Naive B cell (primary cell): ENCODE data around the gene C2orf92. TPM values are rescaled to one million over a fixed set of nuclear protein-coding genes. Genes with fewer than 3 reads are reported as not detected.

Experiments used
- ATAC-seq, 2 donors: fragments of 150-1000 bp; cut with Tn5 transposase; 2 replicates each; pipeline ENCODE4 v1.10.0; 2021; ENCODE audit warnings: low read depth in 2 of 2, mild to moderate bottlenecking in 2 of 2, moderate library complexity in 2 of 2
- DNase-seq: peaks from one replicate; pipeline ENCODE4 v3.0.0; 2022
- H3K27ac Mint-ChIP-seq, 6 donors: one replicate each; pipeline ENCODE4 v1.8.0; 2020 to 2022; ENCODE audit warnings: mild to moderate bottlenecking in 6 of 6, mixed read lengths in 6 of 6, moderate library complexity in 5 of 6, inconsistent platforms in 2 of 6
- H3K27me3 Mint-ChIP-seq, 3 donors: one replicate each; pipeline ENCODE4 v1.8.0; 2021 to 2022; ENCODE audit warnings: mixed read lengths in 3 of 3, mild to moderate bottlenecking in 1 of 3
- H3K36me3 Mint-ChIP-seq, 2 donors: one replicate each; pipeline ENCODE4 v1.8.0; 2020 to 2022; ENCODE audit warnings: mixed read lengths in 2 of 2, inconsistent platforms in 1 of 2, mild to moderate bottlenecking in 1 of 2
- H3K4me1 Mint-ChIP-seq, 3 donors: one replicate each; pipeline ENCODE4 v1.8.0; 2020 to 2022; ENCODE audit warnings: mixed read lengths in 3 of 3, inconsistent platforms in 1 of 3, mild to moderate bottlenecking in 1 of 3, moderate library complexity in 1 of 3
- H3K4me3 Mint-ChIP-seq, 8 donors: one replicate each; pipeline ENCODE4 v1.8.0; 2020 to 2022; ENCODE audit warnings: mild to moderate bottlenecking in 8 of 8, mixed read lengths in 8 of 8, moderate library complexity in 8 of 8, inconsistent platforms in 2 of 8
- H3K9me3 Mint-ChIP-seq, 7 donors: one replicate each; pipeline ENCODE4 v1.8.0; 2020 to 2022; ENCODE audit warnings: mixed read lengths in 7 of 7, mild to moderate bottlenecking in 5 of 7, inconsistent platforms in 2 of 7, moderate library complexity in 1 of 7
- polyA plus RNA-seq, 6 donors: library from polyadenylated mRNA; unstranded; fragments of 300-500 nt; fragmentation: Illumina TruSeq; gene quantifications; one replicate each; pipeline ENCODE4 v1.2.3, GENCODE V29; 2021; ENCODE audit warnings: low read depth in 6 of 6

C2orf92 gene
- polyA plus RNA-seq, 6 donors from 2014 or later, result 0.60 to 2.5 (median 1.3) TPM; not detected in 3

- ATAC-seq (no peak), DNase-seq (no peak)
- Mint-ChIP-seq H3K4me1 (peaks cover 43 to 62% (median 51%) of the 10 kb centered on the region in 3 donors), H3K4me3 (peak overlapping the region in 3 of 8 donors; percentile 2 to 80 (median 2)), H3K27me3 (no peaks in the 10 kb centered on the region), H3K9me3 (no peaks in the 10 kb centered on the region), H3K36me3 (no peaks in the 10 kb centered on the region), H3K27ac (peak overlapping the region in 4 of 6 donors; percentile 4 to 80 (median 44))
These were observed 46.6 kb downstream of the C2orf92 start for GRCh38 chr2:97715951-97716694.

- Mint-ChIP-seq H3K27me3 (no peaks in the 10 kb centered on the region), H3K4me1 (peaks cover 43 to 62% (median 51%) of the 10 kb centered on the region in 3 donors), H3K9me3 (no peaks in the 10 kb centered on the region), H3K27ac (peak overlapping the region in 3 of 6 donors; percentile 27 to 83 (median 59)), H3K4me3 (peak overlapping the region in 5 of 8 donors; percentile 2 to 75 (median 20)), H3K36me3 (no peaks in the 10 kb centered on the region)
- ATAC-seq, result no peak
- no peak for DNase-seq
These were observed 47.4 kb downstream of the C2orf92 start for GRCh38 chr2:97716695-97717612.

- no peaks in the 10 kb centered on the region for H3K9me3 Mint-ChIP-seq
- peak overlapping the region in 4 of 8 donors; percentile 12 to 84 (median 65) for H3K4me3 Mint-ChIP-seq
- H3K36me3 Mint-ChIP-seq, result no peaks in the 10 kb centered on the region
- peaks cover 43 to 56% (median 47%) of the 10 kb centered on the region in 3 donors for H3K4me1 Mint-ChIP-seq
- DNase-seq (no peak), ATAC-seq (no peak)
- peak overlapping the region in 3 of 6 donors; percentile 68 to 83 (median 77) for H3K27ac Mint-ChIP-seq
- H3K27me3 Mint-ChIP-seq, result no peaks in the 10 kb centered on the region
These were observed 48.1 kb downstream of the C2orf92 start for GRCh38 chr2:97717613-97717995.

- DNase-seq, result peak; percentile 37
- H3K9me3 Mint-ChIP-seq, result no peaks in the 10 kb centered on the region
These were observed 48.8 kb downstream of the C2orf92 start for GRCh38 chr2:97718051-97718882.

GRCh38 chr2:97718942-97719341 lies 49.4 kb downstream of the C2orf92 start:
- H3K4me3 Mint-ChIP-seq, result peak overlapping the region; percentile 30 to 89 (median 82)
- H3K27me3 Mint-ChIP-seq, result no peaks in the 10 kb centered on the region
- H3K9me3 Mint-ChIP-seq, result no peaks in the 10 kb centered on the region
- peak overlapping the region in 5 of 6 donors; percentile 29 to 89 (median 77) for H3K27ac Mint-ChIP-seq
- H3K36me3 Mint-ChIP-seq, result no peaks in the 10 kb centered on the region
- H3K4me1 Mint-ChIP-seq, result peaks cover 34 to 45% (median 38%) of the 10 kb centered on the region in 3 donors
- ATAC-seq, result peak; percentile 8 to 17
- DNase-seq, result no peak

More at GRCh38 chr2:97718051-97718882, 48.8 kb downstream of the C2orf92 start:
- Mint-ChIP-seq H3K4me1 (peaks cover 41 to 52% (median 45%) of the 10 kb centered on the region in 3 donors), H3K4me3 (peak overlapping the region; percentile 30 to 89 (median 82)), H3K27ac (peak overlapping the region in 5 of 6 donors; percentile 29 to 89 (median 77)), H3K36me3 (no peaks in the 10 kb centered on the region), H3K27me3 (no peaks in the 10 kb centered on the region)
- ATAC-seq, result peak; percentile 95 to 98

GRCh38 chr2:97719362-97720155 lies 50.0 kb downstream of the C2orf92 start:
- H3K27ac Mint-ChIP-seq, result peak overlapping the region in 5 of 6 donors; percentile 44 to 88 (median 77)
- H3K4me1 Mint-ChIP-seq, result peaks cover 32 to 39% (median 34%) of the 10 kb centered on the region in 3 donors
- peak overlapping the region in 7 of 8 donors; percentile 71 to 89 (median 84) for H3K4me3 Mint-ChIP-seq
- DNase-seq (no peak), ATAC-seq (no peak)
- H3K9me3 Mint-ChIP-seq, result no peaks in the 10 kb centered on the region
- H3K27me3 Mint-ChIP-seq, result no peaks in the 10 kb centered on the region
- no peaks in the 10 kb centered on the region for H3K36me3 Mint-ChIP-seq

- Mint-ChIP-seq H3K27ac (peak overlapping the region in 2 of 6 donors; percentile 57 to 62), H3K4me3 (peak overlapping the region in 2 of 8 donors; percentile 25 to 80), H3K36me3 (no peaks in the 10 kb centered on the region), H3K9me3 (no peaks in the 10 kb centered on the region), H3K27me3 (no peaks in the 10 kb centered on the region), H3K4me1 (peaks cover 31 to 33% (median 32%) of the 10 kb centered on the region in 3 donors)
- DNase-seq, result no peak
- no peak for ATAC-seq
These were observed 51.2 kb downstream of the C2orf92 start for GRCh38 chr2:97720746-97721145.

GRCh38 chr2:97722227-97722626 lies 52.7 kb downstream of the C2orf92 start:
- DNase-seq, result no peak
- H3K4me1 Mint-ChIP-seq, result peaks cover 20 to 25% (median 23%) of the 10 kb centered on the region in 3 donors
- peak overlapping the region in 1 of 6 donors; percentile 11 for H3K27ac Mint-ChIP-seq

GRCh38 chr2:97723156-97724072 lies 53.9 kb downstream of the C2orf92 start:
- Mint-ChIP-seq H3K4me3 (no peak overlapping the region), H3K27ac (peak overlapping the region in 3 of 6 donors; percentile 34 to 82 (median 80)), H3K27me3 (no peaks in the 10 kb centered on the region), H3K36me3 (peaks cover 8 to 11% of the 10 kb centered on the region in 2 donors), H3K9me3 (peaks cover 0 to 4% (median 0%) of the 10 kb centered on the region in 7 donors), H3K4me1 (peaks cover 13 to 16% (median 15%) of the 10 kb centered on the region in 3 donors)
- ATAC-seq (no peak), DNase-seq (no peak)

More at GRCh38 chr2:97722227-97722626, 52.7 kb downstream of the C2orf92 start:
- peaks cover 0 to 4% (median 0%) of the 10 kb centered on the region in 7 donors for H3K9me3 Mint-ChIP-seq
- no peak overlapping the region for H3K4me3 Mint-ChIP-seq
- peaks cover 3% of the 10 kb centered on the region in 2 donors for H3K36me3 Mint-ChIP-seq
- no peaks in the 10 kb centered on the region for H3K27me3 Mint-ChIP-seq
- ATAC-seq, result no peak

- H3K4me3 Mint-ChIP-seq, result no peak overlapping the region
- peaks cover 8 to 11% of the 10 kb centered on the region in 2 donors for H3K36me3 Mint-ChIP-seq
- peaks cover 0 to 4% (median 0%) of the 10 kb centered on the region in 7 donors for H3K9me3 Mint-ChIP-seq
These were observed 54.5 kb downstream of the C2orf92 start for GRCh38 chr2:97724073-97724410.

GRCh38 chr2:97724501-97724900 lies 55.0 kb downstream of the C2orf92 start:
- DNase-seq (no peak), ATAC-seq (no peak)
- no peaks in the 10 kb centered on the region for H3K27me3 Mint-ChIP-seq
- H3K27ac Mint-ChIP-seq, result no peak overlapping the region
- peaks cover 8 to 11% of the 10 kb centered on the region in 2 donors for H3K36me3 Mint-ChIP-seq
- peak overlapping the region in 1 of 8 donors; percentile 16 for H3K4me3 Mint-ChIP-seq
- peaks cover 0 to 4% (median 0%) of the 10 kb centered on the region in 7 donors for H3K9me3 Mint-ChIP-seq
- peaks cover 3 to 5% (median 4%) of the 10 kb centered on the region in 3 donors for H3K4me1 Mint-ChIP-seq

More at GRCh38 chr2:97724073-97724410, 54.5 kb downstream of the C2orf92 start:
- ATAC-seq, result no peak
- no peak for DNase-seq
- no peak overlapping the region for H3K27ac Mint-ChIP-seq
- peaks cover 7 to 9% (median 8%) of the 10 kb centered on the region in 3 donors for H3K4me1 Mint-ChIP-seq
- no peaks in the 10 kb centered on the region for H3K27me3 Mint-ChIP-seq
